ENCODE results near the gene FNIP1.

GRCh38 chr5:131776450-131776849 is 20.4 kb downstream of the FNIP1 start:
- TF ChIP-seq RAD21 (conservative IDR thresholded peaks at IDR 0.05) (no peak), EP300 (conservative IDR thresholded peaks at IDR 0.05; ENCODE audit: poor library complexity, severe bottlenecking) (no peak), CTCF (IDR thresholded peaks at IDR 0.05; ENCODE audit: poor library complexity, severe bottlenecking) (no peak), EZH2 (IDR thresholded peaks at IDR 0.05; ENCODE audit: borderline replicate concordance, insufficient read depth, low read length, poor library complexity, severe bottlenecking) (no peak), POLR2AphosphoS5 (IDR thresholded peaks at IDR 0.05) (no peak), REST (IDR thresholded peaks at IDR 0.05; ENCODE audit: borderline replicate concordance) (no peak), SMC3 (conservative IDR thresholded peaks at IDR 0.05; ENCODE audit: poor library complexity) (no peak), MXI1 (conservative IDR thresholded peaks at IDR 0.05; ENCODE audit: poor library complexity, severe bottlenecking) (no peak)

Measured in neural cell (in vitro differentiated cells).